HG03558 (cell line): ENCODE data around the gene CAPN12.

Source experiments
- ATAC-seq: cut with Tn5 transposase; IDR thresholded peaks from one replicate; pipeline ENCODE4 v1.9.1; 2021; ENCODE audit warnings: moderate number of reproducible peaks; ENCODE audit not compliant: unreplicated experiment; ENCODE audit errors: extremely low read depth

CAPN12 gene

DNA sequence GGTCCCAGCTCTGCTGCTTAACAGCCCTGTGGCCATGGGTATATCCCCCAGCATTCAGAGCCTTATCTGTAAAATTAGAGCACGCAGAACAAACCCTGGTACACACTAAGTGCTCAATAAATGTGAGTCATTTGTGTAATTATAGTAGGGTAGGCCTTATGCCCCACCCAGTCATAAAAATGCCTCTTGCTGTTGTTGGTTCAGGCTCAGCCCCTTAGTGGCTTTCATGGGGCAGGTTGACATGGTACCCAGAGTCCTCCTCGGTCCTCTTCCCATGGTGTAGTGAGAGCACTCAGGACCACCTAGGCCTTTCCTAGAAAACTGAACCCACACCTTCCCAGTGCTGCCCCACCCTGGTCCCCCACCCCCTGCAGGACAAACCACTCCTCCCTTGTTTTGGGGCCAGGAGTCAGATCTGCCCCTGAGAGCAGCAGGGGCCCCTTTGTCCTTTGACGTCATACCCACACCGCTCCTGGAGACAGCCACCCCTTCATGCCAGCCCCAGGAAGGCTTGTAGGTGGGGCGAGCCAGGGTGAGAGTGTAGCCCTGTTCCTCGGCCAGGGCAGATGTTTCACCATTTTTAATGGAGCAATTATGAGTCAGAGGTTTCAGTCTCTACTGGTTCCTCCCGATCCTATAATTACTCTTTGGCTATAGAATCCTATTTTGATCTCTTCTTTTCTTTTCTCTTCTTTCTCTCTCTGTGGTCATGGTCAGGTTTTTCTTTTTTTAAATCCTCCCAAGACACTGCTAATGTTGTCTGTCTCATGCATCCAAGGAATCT is 60.0 kb downstream of the CAPN12 start:
- no peak for ATAC-seq

DNA sequence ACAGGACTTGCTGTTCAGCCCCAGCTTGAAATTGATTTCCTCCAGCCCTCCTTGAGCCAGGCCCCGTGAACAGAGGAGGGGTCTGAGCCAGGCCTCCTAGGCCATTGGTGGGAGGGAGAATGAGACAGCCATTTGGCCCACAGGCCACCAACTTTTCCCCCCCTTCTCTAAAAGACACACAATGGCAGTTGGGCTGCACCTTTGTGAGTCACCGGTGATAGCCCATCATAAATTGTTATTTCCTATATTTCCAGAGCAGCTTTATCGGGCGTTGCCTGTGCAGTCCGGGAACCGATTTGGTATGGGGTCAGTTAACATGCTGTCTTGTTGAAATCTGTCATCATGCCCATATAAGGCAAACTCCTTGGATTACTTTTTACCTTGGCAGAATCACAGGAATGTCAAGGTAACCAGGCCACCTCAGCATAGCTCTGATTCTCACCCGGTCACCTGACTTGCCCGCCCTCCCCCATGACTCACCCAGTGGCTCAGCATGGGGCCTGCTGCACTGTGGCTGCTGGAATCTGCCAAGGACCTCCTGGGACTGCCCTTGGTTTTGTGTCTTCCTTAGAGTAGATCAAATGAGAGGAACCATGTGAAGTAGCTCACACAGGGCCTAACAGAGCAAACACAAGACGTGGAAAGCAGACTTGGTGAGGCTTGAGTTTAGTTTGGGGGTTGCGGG is 60.7 kb downstream of the CAPN12 start:
- no peak for ATAC-seq

DNA sequence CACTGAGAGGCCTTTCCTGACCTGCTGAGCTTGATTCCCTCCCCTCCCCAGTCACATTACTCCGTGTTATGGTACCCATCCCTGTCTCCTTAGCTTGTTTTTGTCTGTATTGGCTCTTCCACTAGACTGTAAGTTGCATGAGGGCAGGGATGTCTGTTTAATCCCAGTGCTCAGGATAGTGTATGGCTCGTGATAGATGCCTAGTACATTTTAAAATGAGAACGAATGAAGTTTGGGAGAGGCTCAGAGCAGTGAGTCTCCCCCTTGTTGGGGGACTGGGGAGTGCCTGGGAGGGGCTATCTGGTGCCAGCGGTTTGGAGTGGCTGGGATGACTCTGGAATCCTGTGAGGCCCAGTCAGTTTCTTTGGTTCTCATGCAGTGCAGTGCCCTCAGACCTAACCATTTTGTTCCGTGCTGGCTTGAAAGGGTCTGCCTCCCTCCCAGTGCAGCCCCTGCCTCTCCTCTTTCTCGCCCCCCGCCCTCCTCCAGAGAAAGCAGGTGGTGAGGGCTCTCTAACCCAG is 61.3 kb downstream of the CAPN12 start:
- no peak for ATAC-seq

DNA sequence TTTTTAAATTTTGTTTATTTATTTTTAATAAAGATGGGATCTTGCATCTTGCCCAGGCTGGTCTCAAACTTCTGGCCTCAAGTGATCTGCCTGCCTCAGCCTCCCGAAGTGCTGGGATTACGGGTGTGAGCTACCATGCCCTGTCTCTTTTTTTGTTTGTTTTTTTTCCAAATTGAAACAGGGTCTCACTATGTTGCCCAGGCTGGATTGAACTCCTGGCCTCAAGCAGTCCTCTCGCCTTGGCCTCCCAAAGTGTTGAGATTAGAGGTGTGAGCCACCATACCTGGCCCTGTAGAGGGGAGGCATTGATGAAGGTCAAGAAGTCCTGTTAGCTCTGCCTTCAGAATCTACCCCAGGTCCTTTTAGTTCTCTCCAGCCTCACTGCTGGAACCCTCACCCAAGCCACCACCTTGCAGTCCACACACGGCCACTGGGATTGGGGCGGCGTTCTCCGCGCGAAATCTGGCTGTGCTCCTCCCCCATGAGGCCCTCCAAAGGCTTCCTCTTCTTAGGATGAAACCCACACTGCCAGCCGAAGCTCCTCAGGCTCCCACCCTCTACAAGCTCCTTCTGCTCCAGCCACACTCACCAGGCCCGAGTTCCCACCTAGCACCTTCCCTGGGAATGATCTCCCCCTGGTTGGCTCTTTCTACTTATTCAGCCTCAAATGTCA is 61.9 kb downstream of the CAPN12 start:
- ATAC-seq: no peak
